WTC11 (cell line): ENCODE results near the gene HIC1. TPM values are rescaled to one million over a fixed set of nuclear protein-coding genes. Genes with fewer than 3 reads are reported as not detected.

Experiments
- CREB1 ChIP-seq: sonication (generic); formaldehyde crosslinking; IDR thresholded peaks from 2 replicates; pipeline ENCODE4 v1.8.0; 2023; ENCODE audit warnings: mild to moderate bottlenecking, missing genetic modification reagents
- GABPB1 ChIP-seq: sonication (generic); formaldehyde crosslinking; IDR thresholded peaks from 2 replicates; pipeline ENCODE4 v1.8.1; 2023; ENCODE audit warnings: mild to moderate bottlenecking, missing genetic modification reagents
- GTF2I ChIP-seq: fragments of 250-450 bp; sonication (Bioruptor Pico); conservative IDR thresholded peaks from 2 replicates; pipeline ENCODE4 v1.4.0; 2021; ENCODE audit warnings: mild to moderate bottlenecking
- KAT7 ChIP-seq: sonication (generic); formaldehyde crosslinking; IDR thresholded peaks from 2 replicates; pipeline ENCODE4 v1.8.1; 2023; ENCODE audit warnings: missing genetic modification reagents, mild to moderate bottlenecking, borderline replicate concordance
- MYBL2 ChIP-seq: sonication (generic); formaldehyde crosslinking; IDR thresholded peaks from 2 replicates; pipeline ENCODE4 v1.8.1; 2023; ENCODE audit warnings: mild to moderate bottlenecking, moderate library complexity, missing genetic modification reagents
- NFE2L1 ChIP-seq: sonication (generic); formaldehyde crosslinking; IDR thresholded peaks from 2 replicates; pipeline ENCODE4 v1.8.1; 2023; ENCODE audit warnings: missing genetic modification reagents
- OVOL2 ChIP-seq: fragments of 250-450 bp; sonication (Bioruptor Pico); IDR thresholded peaks from 2 replicates; pipeline ENCODE4 v1.9.0; 2021; ENCODE audit warnings: mild to moderate bottlenecking, borderline replicate concordance
- SOX15 ChIP-seq: fragments of 250-450 bp; sonication (Bioruptor Pico); IDR thresholded peaks from 2 replicates; pipeline ENCODE4 v1.9.0; 2021; ENCODE audit warnings: mild to moderate bottlenecking
- ZBTB21 ChIP-seq: sonication (generic); formaldehyde crosslinking; IDR thresholded peaks from 2 replicates; pipeline ENCODE4 v1.8.1; 2023; ENCODE audit warnings: mild to moderate bottlenecking, missing genetic modification reagents, borderline replicate concordance
- ZNF138 ChIP-seq: sonication (generic); formaldehyde crosslinking; conservative IDR thresholded peaks from 2 replicates; pipeline ENCODE4 v1.8.1; 2022; ENCODE audit warnings: mild to moderate bottlenecking, moderate library complexity, missing genetic modification reagents
- ZNF219 ChIP-seq: sonication (generic); formaldehyde crosslinking; IDR thresholded peaks from 2 replicates; pipeline ENCODE4 v1.8.0; 2023; ENCODE audit warnings: missing genetic modification reagents, mild to moderate bottlenecking, borderline replicate concordance
- ZNF317 ChIP-seq: sonication (generic); formaldehyde crosslinking; IDR thresholded peaks from 2 replicates; pipeline ENCODE4 v1.8.1; 2023; ENCODE audit warnings: low read depth, mild to moderate bottlenecking, moderate library complexity, missing genetic modification reagents, borderline replicate concordance
- ZNF396 ChIP-seq: fragments of 250-450 bp; sonication (Bioruptor Pico); IDR thresholded peaks from 2 replicates; pipeline ENCODE4 v1.8.0; 2021; ENCODE audit warnings: mild to moderate bottlenecking, moderate library complexity, borderline replicate concordance
- ZNF416 ChIP-seq: fragments of 250-450 bp; sonication (Bioruptor Pico); IDR thresholded peaks from 2 replicates; pipeline ENCODE4 v1.9.0; 2021; ENCODE audit warnings: mild to moderate bottlenecking, inconsistent platforms
- ZNF423 ChIP-seq: fragments of 250-450 bp; sonication (Bioruptor Pico); IDR thresholded peaks from 2 replicates; pipeline ENCODE4 v2.1.2; 2022; ENCODE audit warnings: mild to moderate bottlenecking, moderate library complexity
- total RNA-seq: library from RNA; stranded (reverse); gene quantifications from 3 replicates; pipeline ENCODE4 v1.2.3, GENCODE V29; 2021
- TF ChIP-seq, protein P1 (sequence below): sonication (generic); formaldehyde crosslinking; IDR thresholded peaks from 2 replicates; pipeline ENCODE4 v1.8.1; 2022; ENCODE audit warnings: mild to moderate bottlenecking, moderate library complexity, missing genetic modification reagents
- TF ChIP-seq, protein P2 (sequence below): sonication (generic); formaldehyde crosslinking; IDR thresholded peaks from 2 replicates; pipeline ENCODE4 v1.8.1; 2023; ENCODE audit warnings: mild to moderate bottlenecking, missing genetic modification reagents
- TF ChIP-seq, protein P3 (sequence below): sonication (generic); formaldehyde crosslinking; IDR thresholded peaks from 2 replicates; pipeline ENCODE4 v1.8.1; 2022; ENCODE audit warnings: missing genetic modification reagents, borderline replicate concordance
- TF ChIP-seq, protein P4 (sequence below): sonication (generic); formaldehyde crosslinking; IDR thresholded peaks from 2 replicates; pipeline ENCODE4 v1.8.0; 2022; ENCODE audit warnings: mild to moderate bottlenecking, missing genetic modification reagents
- TF ChIP-seq, protein P5 (sequence below): sonication (generic); formaldehyde crosslinking; IDR thresholded peaks from 2 replicates; pipeline ENCODE4 v1.8.0; 2022; ENCODE audit warnings: mild to moderate bottlenecking, missing genetic modification reagents
- TF ChIP-seq, protein P6 (sequence below): fragments of 250-450 bp; sonication (Bioruptor Pico); IDR thresholded peaks from 2 replicates; pipeline ENCODE4 v1.9.0; 2021; ENCODE audit warnings: mild to moderate bottlenecking
- TF ChIP-seq, protein P7 (sequence below): fragments of 250-450 bp; sonication (Bioruptor Pico); conservative IDR thresholded peaks from 2 replicates; pipeline ENCODE4 v1.9.0; 2021; ENCODE audit warnings: mild to moderate bottlenecking
- TF ChIP-seq, protein P8 (sequence below): sonication (generic); formaldehyde crosslinking; IDR thresholded peaks from 2 replicates; pipeline ENCODE4 v1.8.1; 2022; ENCODE audit warnings: low read depth, missing genetic modification reagents, borderline replicate concordance
- TF ChIP-seq, protein P9 (sequence below): fragments of 250-450 bp; sonication (Bioruptor Pico); IDR thresholded peaks from 2 replicates; pipeline ENCODE4 v2.1.2; 2022; ENCODE audit warnings: mild to moderate bottlenecking, moderate library complexity

HIC1 gene
- total RNA-seq, 1 experiment from 2014 or later: 0.37 TPM

DNA sequence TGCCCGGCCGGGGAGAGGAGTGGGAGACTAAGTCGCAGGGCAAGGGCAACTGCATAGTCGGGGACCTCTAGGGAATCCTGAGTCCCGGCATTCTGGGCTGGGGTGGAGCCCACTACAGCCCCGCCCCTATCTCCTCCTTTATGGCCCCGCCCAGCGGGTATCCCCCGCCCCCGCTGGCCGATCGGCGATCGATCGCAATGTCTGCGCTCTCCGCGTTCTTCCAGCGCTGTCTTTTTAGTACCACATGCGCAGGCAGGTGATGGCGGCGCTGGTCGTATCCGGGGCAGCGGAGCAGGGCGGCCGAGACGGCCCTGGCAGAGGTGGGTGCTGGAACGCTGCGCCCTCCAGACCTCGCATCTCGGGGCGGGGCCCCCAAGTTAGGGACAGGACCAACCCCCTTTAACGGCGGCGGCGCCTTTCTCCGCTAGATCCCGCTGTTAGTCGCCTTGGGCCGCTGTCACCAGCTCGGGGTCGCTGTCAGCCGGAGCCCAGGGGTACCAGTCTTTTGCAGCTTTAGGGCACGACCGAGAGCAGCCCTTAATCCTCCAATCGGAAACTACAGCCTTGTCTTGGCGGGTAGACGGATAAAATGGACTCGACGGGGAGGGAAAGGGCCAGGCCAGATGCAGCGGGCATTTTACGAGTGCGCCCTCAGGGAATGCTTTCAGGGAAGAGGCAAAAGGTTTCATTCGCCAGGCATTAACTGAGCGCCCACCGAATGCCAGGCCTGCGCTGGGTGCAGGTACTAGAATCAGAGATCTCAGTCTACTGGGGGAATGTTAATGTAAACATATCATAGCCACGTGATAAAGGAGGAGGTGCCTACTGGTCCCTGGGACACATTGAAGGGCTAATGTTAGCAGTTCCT lies 24.8 kb upstream of the HIC1 start, which contains the start of gene DPH1 (continued):
- TF ChIP-seq, protein P1, sequence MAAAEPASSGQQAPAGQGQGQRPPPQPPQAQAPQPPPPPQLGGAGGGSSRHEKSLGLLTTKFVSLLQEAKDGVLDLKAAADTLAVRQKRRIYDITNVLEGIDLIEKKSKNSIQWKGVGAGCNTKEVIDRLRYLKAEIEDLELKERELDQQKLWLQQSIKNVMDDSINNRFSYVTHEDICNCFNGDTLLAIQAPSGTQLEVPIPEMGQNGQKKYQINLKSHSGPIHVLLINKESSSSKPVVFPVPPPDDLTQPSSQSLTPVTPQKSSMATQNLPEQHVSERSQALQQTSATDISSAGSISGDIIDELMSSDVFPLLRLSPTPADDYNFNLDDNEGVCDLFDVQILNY (CRISPR knock-in tag): peak; percentile 51; the same call in 1 of the 2 replicates
- TF ChIP-seq ZNF396 (CRISPR knock-in tag): no peak
- TF ChIP-seq, protein P2, sequence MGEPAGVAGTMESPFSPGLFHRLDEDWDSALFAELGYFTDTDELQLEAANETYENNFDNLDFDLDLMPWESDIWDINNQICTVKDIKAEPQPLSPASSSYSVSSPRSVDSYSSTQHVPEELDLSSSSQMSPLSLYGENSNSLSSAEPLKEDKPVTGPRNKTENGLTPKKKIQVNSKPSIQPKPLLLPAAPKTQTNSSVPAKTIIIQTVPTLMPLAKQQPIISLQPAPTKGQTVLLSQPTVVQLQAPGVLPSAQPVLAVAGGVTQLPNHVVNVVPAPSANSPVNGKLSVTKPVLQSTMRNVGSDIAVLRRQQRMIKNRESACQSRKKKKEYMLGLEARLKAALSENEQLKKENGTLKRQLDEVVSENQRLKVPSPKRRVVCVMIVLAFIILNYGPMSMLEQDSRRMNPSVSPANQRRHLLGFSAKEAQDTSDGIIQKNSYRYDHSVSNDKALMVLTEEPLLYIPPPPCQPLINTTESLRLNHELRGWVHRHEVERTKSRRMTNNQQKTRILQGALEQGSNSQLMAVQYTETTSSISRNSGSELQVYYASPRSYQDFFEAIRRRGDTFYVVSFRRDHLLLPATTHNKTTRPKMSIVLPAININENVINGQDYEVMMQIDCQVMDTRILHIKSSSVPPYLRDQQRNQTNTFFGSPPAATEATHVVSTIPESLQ (CRISPR knock-in tag): no peak
- no peak for TF ChIP-seq ZNF219
- TF ChIP-seq, protein P3, sequence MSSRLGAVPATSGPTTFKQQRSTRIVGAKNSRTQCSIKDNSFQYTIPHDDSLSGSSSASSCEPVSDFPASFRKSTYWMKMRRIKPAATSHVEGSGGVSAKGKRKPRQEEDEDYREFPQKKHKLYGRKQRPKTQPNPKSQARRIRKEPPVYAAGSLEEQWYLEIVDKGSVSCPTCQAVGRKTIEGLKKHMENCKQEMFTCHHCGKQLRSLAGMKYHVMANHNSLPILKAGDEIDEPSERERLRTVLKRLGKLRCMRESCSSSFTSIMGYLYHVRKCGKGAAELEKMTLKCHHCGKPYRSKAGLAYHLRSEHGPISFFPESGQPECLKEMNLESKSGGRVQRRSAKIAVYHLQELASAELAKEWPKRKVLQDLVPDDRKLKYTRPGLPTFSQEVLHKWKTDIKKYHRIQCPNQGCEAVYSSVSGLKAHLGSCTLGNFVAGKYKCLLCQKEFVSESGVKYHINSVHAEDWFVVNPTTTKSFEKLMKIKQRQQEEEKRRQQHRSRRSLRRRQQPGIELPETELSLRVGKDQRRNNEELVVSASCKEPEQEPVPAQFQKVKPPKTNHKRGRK: no peak
- TF ChIP-seq, protein P4, sequence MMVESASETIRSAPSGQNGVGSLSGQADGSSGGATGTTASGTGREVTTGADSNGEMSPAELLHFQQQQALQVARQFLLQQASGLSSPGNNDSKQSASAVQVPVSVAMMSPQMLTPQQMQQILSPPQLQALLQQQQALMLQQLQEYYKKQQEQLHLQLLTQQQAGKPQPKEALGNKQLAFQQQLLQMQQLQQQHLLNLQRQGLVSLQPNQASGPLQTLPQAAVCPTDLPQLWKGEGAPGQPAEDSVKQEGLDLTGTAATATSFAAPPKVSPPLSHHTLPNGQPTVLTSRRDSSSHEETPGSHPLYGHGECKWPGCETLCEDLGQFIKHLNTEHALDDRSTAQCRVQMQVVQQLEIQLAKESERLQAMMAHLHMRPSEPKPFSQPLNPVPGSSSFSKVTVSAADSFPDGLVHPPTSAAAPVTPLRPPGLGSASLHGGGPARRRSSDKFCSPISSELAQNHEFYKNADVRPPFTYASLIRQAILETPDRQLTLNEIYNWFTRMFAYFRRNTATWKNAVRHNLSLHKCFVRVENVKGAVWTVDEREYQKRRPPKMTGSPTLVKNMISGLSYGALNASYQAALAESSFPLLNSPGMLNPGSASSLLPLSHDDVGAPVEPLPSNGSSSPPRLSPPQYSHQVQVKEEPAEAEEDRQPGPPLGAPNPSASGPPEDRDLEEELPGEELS (CRISPR knock-in tag): peak; percentile 87
- TF ChIP-seq, protein P5, sequence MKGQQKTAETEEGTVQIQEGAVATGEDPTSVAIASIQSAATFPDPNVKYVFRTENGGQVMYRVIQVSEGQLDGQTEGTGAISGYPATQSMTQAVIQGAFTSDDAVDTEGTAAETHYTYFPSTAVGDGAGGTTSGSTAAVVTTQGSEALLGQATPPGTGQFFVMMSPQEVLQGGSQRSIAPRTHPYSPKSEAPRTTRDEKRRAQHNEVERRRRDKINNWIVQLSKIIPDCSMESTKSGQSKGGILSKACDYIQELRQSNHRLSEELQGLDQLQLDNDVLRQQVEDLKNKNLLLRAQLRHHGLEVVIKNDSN (CRISPR knock-in tag): peak; percentile 88
- no peak for TF ChIP-seq SOX15 (CRISPR knock-in tag)
- TF ChIP-seq, protein P6, sequence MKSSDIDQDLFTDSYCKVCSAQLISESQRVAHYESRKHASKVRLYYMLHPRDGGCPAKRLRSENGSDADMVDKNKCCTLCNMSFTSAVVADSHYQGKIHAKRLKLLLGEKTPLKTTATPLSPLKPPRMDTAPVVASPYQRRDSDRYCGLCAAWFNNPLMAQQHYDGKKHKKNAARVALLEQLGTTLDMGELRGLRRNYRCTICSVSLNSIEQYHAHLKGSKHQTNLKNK (CRISPR knock-in tag): no peak
- TF ChIP-seq, protein P7, sequence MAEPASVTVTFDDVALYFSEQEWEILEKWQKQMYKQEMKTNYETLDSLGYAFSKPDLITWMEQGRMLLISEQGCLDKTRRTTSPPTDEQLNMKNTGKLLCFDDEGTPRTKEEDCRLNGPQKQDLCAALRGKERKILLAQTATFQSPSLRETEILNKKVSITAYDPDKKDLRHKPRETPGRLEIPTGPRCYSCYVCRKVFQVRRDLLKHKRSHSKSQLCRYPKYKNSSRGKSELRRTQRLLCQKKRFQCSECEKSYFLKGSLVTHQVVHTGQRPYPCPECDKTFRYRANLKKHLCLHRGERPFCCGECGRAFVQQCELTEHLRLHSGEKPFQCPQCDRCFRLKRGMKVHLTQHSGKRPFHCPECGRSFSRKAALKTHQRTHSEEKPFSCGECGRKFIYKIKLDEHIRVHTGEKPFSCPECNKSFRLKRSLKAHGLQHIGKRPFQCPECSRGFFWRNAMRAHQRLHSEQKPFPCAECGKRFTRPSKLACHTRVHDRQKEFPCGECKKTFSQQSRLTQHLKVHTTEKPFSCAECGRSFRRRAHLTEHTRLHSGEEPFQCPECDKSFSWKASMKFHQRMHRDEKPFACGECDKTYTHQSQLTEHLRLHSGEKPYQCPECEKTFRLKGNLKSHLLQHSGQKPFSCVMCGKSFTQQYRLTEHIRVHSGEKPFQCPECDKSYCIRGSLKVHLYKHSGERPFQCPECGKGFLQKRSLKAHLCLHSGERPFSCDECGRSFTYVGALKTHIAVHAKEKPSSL (CRISPR knock-in tag): no peak
- TF ChIP-seq, protein P8, sequence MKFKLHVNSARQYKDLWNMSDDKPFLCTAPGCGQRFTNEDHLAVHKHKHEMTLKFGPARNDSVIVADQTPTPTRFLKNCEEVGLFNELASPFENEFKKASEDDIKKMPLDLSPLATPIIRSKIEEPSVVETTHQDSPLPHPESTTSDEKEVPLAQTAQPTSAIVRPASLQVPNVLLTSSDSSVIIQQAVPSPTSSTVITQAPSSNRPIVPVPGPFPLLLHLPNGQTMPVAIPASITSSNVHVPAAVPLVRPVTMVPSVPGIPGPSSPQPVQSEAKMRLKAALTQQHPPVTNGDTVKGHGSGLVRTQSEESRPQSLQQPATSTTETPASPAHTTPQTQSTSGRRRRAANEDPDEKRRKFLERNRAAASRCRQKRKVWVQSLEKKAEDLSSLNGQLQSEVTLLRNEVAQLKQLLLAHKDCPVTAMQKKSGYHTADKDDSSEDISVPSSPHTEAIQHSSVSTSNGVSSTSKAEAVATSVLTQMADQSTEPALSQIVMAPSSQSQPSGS (CRISPR knock-in tag): no peak
- TF ChIP-seq, protein P9, sequence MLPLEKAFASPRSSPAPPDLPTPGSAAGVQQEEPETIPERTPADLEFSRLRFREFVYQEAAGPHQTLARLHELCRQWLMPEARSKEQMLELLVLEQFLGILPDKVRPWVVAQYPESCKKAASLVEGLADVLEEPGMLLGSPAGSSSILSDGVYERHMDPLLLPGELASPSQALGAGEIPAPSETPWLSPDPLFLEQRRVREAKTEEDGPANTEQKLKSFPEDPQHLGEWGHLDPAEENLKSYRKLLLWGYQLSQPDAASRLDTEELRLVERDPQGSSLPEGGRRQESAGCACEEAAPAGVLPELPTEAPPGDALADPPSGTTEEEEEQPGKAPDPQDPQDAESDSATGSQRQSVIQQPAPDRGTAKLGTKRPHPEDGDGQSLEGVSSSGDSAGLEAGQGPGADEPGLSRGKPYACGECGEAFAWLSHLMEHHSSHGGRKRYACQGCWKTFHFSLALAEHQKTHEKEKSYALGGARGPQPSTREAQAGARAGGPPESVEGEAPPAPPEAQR (CRISPR knock-in tag): no peak
- TF ChIP-seq ZBTB21 (CRISPR knock-in tag): peak; percentile 79; the same call in 1 of the 2 replicates
- peak; percentile 54; the same call in 1 of the 2 replicates for TF ChIP-seq GABPB1 (CRISPR knock-in tag)
- peak; percentile 92; the same call in 1 of the 2 replicates for TF ChIP-seq MYBL2 (CRISPR knock-in tag)
- TF ChIP-seq ZNF416 (CRISPR knock-in tag): no peak
- no peak for TF ChIP-seq OVOL2
- no peak for TF ChIP-seq ZNF423 (CRISPR knock-in tag)
- no peak for TF ChIP-seq GTF2I (CRISPR knock-in tag)
- peak; percentile 49; the same call in 1 of the 2 replicates for TF ChIP-seq ZNF138 (CRISPR knock-in tag)
- TF ChIP-seq NFE2L1 (CRISPR knock-in tag): peak; percentile 74
- TF ChIP-seq CREB1 (CRISPR knock-in tag): no peak
- TF ChIP-seq KAT7 (CRISPR knock-in tag): 0 out of 2 replicates have a peak, but pooled peaks have one; percentile 74
- TF ChIP-seq ZNF317 (CRISPR knock-in tag): no peak
